ENCODE measurements around the gene PRELID2.

DNA sequence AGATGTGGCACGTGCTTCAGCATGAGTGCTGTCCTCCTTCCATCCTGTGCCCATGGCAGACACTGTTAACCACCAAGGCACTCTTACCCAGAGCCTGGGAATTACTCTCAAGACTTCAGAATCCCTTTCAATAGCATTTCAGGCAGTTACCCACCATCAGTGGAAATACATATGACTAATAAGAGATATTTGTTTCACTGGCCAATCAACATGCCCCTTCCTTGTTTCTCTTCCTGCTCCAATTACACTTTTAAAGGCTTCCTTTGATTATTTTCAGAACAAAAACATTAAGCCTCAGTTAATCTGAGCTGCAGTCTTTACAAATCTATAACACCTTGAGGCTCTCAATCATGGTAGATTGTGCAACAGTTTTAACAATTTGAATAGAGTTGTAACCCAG is 70.8 kb downstream of the PRELID2 start:
- no peak for TF ChIP-seq POLR2AphosphoS5 (IDR thresholded peaks at IDR 0.05; ENCODE audit: borderline replicate concordance, low read depth, low read length)
- TF ChIP-seq EZH2 (IDR thresholded peaks at IDR 0.05), result no peak
- TF ChIP-seq FOXP2 (optimal IDR thresholded peaks at IDR 0.05; ENCODE audit: control extremely low read depth, extremely low read length, insufficient read depth), result no peak

Data from SK-N-MC (cell line).